ENCODE data around the gene DKC1.

Gene DKC1

DNA sequence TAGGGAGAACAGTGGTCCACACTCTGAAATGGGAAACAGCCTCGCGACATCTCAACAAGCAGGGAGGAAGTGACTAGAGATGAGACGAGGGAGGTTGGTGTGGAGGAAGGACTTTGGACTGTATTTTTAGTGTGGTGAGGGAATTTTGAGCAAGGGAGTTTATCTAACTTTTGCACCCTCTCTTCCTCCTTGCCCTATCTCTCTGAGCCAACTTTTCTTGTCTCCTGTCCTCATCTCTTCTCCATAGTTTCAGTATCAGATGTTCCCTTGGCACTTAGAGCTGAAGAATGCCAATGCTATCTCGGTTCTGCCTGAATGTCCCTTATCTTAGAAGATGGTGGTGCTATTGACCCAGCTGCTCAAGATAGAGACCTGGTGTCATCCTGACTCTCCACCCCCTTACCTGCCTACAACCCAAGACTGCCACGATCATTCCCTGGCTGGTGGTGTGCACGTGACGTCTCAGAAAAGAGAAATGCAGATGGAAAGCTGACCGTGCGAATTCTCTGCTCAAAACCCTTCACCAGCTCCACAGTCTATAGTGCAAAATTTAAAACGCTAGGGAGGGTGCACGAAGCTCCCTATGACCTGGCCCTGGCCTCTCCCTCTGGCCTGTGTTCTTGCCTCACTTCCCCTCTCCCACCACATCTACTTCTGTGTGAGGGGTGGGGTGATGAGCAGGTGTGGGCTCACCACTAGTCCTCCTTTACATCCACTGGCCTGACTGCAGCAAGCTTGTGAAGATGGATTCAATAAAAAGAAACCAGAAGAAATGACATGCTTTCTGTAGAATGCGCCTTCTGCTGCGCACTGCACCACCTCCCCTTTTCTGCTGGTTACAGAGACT, 21.7 kb downstream of the DKC1 start:
- WGBS, 2 donors (ENCODE audit: extremely low coverage in 2 of 2, insufficient read length in 2 of 2, insufficient replicate concordance in 1 of 2), result no CpG with 5 or more reads among the region's 13 CpGs
- H3K4me3 ChIP-seq (ENCODE audit: low read length in 2 of 2), result no peak overlapping the region
- no peak overlapping the region for H4K8ac ChIP-seq (ENCODE audit: low read depth, low read length)
- H2AFZ ChIP-seq (ENCODE audit: low read length), result no peak overlapping the region
- H3K4ac ChIP-seq (ENCODE audit: low read length), result no peak overlapping the region
- no peak overlapping the region for H2BK12ac ChIP-seq (ENCODE audit: low read length)
- H3K4me1 ChIP-seq (ENCODE audit: control insufficient read depth in 2 of 2, insufficient read depth in 1 of 2, low read depth in 1 of 2, low read length in 2 of 2), result no peaks in the 10 kb centered on the region
- H4K91ac ChIP-seq (ENCODE audit: low read depth, low read length, poor library complexity), result no peak overlapping the region
- no peaks in the 10 kb centered on the region for H3K36me3 ChIP-seq (replicated peaks in 1 of 2; ENCODE audit: control insufficient read depth in 2 of 2, insufficient read depth in 2 of 2, low read length in 2 of 2)
- no peaks in the 10 kb centered on the region for H3K9me3 ChIP-seq (replicated peaks in 1 of 2; ENCODE audit: control insufficient read depth in 2 of 2, insufficient read depth in 1 of 2, low read depth in 1 of 2, low read length in 2 of 2)
- no peaks in the 10 kb centered on the region for H3K79me1 ChIP-seq (ENCODE audit: low read depth, low read length)
- H2BK120ac ChIP-seq (ENCODE audit: low read depth, low read length), result no peak overlapping the region
- H2BK5ac ChIP-seq (ENCODE audit: low read length), result no peak overlapping the region
- no peak overlapping the region for H3K23ac ChIP-seq (ENCODE audit: low read depth, low read length, poor library complexity)
- no peak overlapping the region for H2BK15ac ChIP-seq (ENCODE audit: low read length)
- H3K9ac ChIP-seq (ENCODE audit: low read depth, low read length, poor library complexity), result no peak overlapping the region
- H3K18ac ChIP-seq (ENCODE audit: low read length), result no peak overlapping the region
- H2AK5ac ChIP-seq (ENCODE audit: low read depth, low read length), result no peak overlapping the region
- H3K27ac ChIP-seq (replicated peaks; ENCODE audit: low read length), result no peak overlapping the region
- no peak overlapping the region for H3K4me2 ChIP-seq (ENCODE audit: insufficient read depth, low read length, poor library complexity, severe bottlenecking)
- no peak overlapping the region for H3K14ac ChIP-seq (ENCODE audit: low read length)
- DNase-seq (ENCODE audit: low spot score), result no peak
- H3K27me3 ChIP-seq (ENCODE audit: control insufficient read depth in 3 of 3, insufficient read depth in 3 of 3, low read depth in 1 of 3, low read length in 3 of 3), result peaks cover 0 to 59% (median 0%) of the 10 kb centered on the region in 3 experiments

DNA sequence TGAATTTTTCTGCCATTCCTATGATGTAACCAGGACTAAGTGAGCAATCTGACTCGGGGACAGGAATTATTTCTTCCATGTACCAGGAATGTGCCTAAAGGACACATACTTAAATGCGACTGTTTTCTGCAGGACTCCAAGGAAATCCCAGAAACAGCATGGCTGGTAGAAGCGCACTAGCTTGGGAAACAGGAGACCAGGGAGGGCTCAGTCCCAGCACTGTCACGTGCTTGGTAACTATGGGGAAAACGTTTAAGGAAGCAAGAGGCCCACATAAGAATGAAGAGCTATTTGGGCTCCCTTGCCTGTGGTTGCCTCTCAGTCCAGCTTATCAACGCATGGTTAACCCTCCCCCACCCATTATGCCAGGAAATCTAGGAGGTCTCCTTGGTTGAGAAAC, 23.1 kb downstream of the DKC1 start:
- Histone ChIP-seq H4K91ac (ENCODE audit: low read depth, low read length, poor library complexity) (no peak overlapping the region), H3K36me3 (replicated peaks in 1 of 2; ENCODE audit: control insufficient read depth in 2 of 2, insufficient read depth in 2 of 2, low read length in 2 of 2) (no peaks in the 10 kb centered on the region), H2BK15ac (ENCODE audit: low read length) (no peak overlapping the region), H4K8ac (ENCODE audit: low read depth, low read length) (no peak overlapping the region), H3K4me3 (ENCODE audit: low read length in 2 of 2) (no peak overlapping the region), H3K4me2 (ENCODE audit: insufficient read depth, low read length, poor library complexity, severe bottlenecking) (no peak overlapping the region), H2AK5ac (ENCODE audit: low read depth, low read length) (no peak overlapping the region), H2BK5ac (ENCODE audit: low read length) (no peak overlapping the region), H3K4ac (ENCODE audit: low read length) (no peak overlapping the region), H2BK12ac (ENCODE audit: low read length) (no peak overlapping the region), H2BK120ac (ENCODE audit: low read depth, low read length) (no peak overlapping the region), H3K79me1 (ENCODE audit: low read depth, low read length) (no peaks in the 10 kb centered on the region), H3K9ac (ENCODE audit: low read depth, low read length, poor library complexity) (no peak overlapping the region), H3K27me3 (ENCODE audit: control insufficient read depth in 3 of 3, insufficient read depth in 3 of 3, low read depth in 1 of 3, low read length in 3 of 3) (peaks cover 0 to 68% (median 0%) of the 10 kb centered on the region in 3 experiments), H3K4me1 (ENCODE audit: control insufficient read depth in 2 of 2, insufficient read depth in 1 of 2, low read depth in 1 of 2, low read length in 2 of 2) (no peaks in the 10 kb centered on the region), H3K27ac (replicated peaks; ENCODE audit: low read length) (no peak overlapping the region), H3K18ac (ENCODE audit: low read length) (no peak overlapping the region), H3K23ac (ENCODE audit: low read depth, low read length, poor library complexity) (no peak overlapping the region), H2AFZ (ENCODE audit: low read length) (no peak overlapping the region), H3K14ac (ENCODE audit: low read length) (no peak overlapping the region), H3K9me3 (replicated peaks in 1 of 2; ENCODE audit: control insufficient read depth in 2 of 2, insufficient read depth in 1 of 2, low read depth in 1 of 2, low read length in 2 of 2) (no peaks in the 10 kb centered on the region)
- WGBS, 2 donors (ENCODE audit: extremely low coverage in 2 of 2, insufficient read length in 2 of 2, insufficient replicate concordance in 1 of 2), result no CpG with 5 or more reads among the region's 6 CpGs
- DNase-seq (ENCODE audit: low spot score), result no peak

DNA sequence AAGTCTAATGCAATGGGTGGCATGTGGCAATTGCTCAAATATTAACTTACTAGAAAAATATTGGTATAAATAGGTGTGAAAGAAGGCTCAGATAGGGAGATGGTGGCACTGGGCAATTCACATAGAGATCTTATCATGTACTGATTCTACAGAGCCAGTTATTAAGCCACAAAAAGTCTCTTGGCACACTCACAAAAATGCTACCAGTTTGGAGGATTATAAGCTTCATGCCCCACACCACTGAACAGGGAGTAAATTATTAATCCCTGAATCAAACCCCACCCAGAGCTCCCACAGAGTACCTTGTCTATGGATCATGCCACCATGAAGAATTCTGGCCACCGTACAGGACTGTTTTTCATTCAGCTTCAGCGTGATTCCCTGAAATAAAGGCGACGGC, 28.8 kb downstream of the DKC1 start:
- Histone ChIP-seq H3K4me3 (ENCODE audit: low read length in 2 of 2) (no peak overlapping the region), H2AK5ac (ENCODE audit: low read depth, low read length) (no peak overlapping the region), H2BK15ac (ENCODE audit: low read length) (no peak overlapping the region), H3K9ac (ENCODE audit: low read depth, low read length, poor library complexity) (no peak overlapping the region), H4K8ac (ENCODE audit: low read depth, low read length) (no peak overlapping the region), H3K4me1 (ENCODE audit: control insufficient read depth in 2 of 2, insufficient read depth in 1 of 2, low read depth in 1 of 2, low read length in 2 of 2) (no peaks in the 10 kb centered on the region), H3K4me2 (ENCODE audit: insufficient read depth, low read length, poor library complexity, severe bottlenecking) (no peak overlapping the region), H3K36me3 (replicated peaks in 1 of 2; ENCODE audit: control insufficient read depth in 2 of 2, insufficient read depth in 2 of 2, low read length in 2 of 2) (no peaks in the 10 kb centered on the region), H3K79me1 (ENCODE audit: low read depth, low read length) (no peaks in the 10 kb centered on the region), H2BK120ac (ENCODE audit: low read depth, low read length) (no peak overlapping the region), H3K27me3 (ENCODE audit: control insufficient read depth in 3 of 3, insufficient read depth in 3 of 3, low read depth in 1 of 3, low read length in 3 of 3) (peaks cover 0 to 82% (median 1%) of the 10 kb centered on the region in 3 experiments), H2AFZ (ENCODE audit: low read length) (no peak overlapping the region), H2BK5ac (ENCODE audit: low read length) (no peak overlapping the region), H3K27ac (replicated peaks; ENCODE audit: low read length) (no peak overlapping the region), H3K18ac (ENCODE audit: low read length) (no peak overlapping the region), H3K14ac (ENCODE audit: low read length) (no peak overlapping the region), H4K91ac (ENCODE audit: low read depth, low read length, poor library complexity) (no peak overlapping the region), H3K9me3 (replicated peaks in 1 of 2; ENCODE audit: control insufficient read depth in 2 of 2, insufficient read depth in 1 of 2, low read depth in 1 of 2, low read length in 2 of 2) (no peaks in the 10 kb centered on the region), H3K23ac (ENCODE audit: low read depth, low read length, poor library complexity) (no peak overlapping the region), H2BK12ac (ENCODE audit: low read length) (no peak overlapping the region), H3K4ac (ENCODE audit: low read length) (no peak overlapping the region)
- DNase-seq (ENCODE audit: low spot score), result no peak
- WGBS, 2 donors (ENCODE audit: extremely low coverage in 2 of 2, insufficient read length in 2 of 2, insufficient replicate concordance in 1 of 2), result no CpG with 5 or more reads among the region's 4 CpGs

DNA sequence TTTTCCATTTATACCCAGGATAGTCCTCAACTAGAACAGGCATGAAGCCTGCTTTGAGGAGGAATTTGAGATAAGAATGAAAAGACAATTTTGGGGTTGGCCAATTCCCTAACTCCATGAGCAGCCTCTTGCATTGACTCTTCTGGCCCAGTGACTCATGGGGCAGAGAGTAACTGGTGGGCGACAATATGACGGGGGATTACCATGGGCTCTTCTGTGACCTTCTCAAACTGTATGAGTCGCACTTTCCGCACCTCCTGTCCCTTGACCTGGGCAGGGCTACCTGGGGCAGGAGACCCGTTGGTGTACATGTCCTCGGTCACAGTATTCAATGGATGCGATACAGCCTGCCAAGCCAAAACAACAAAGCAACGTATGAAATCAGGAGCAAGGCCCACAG, 29.3 kb downstream of the DKC1 start:
- Histone ChIP-seq H3K9me3 (replicated peaks in 1 of 2; ENCODE audit: control insufficient read depth in 2 of 2, insufficient read depth in 1 of 2, low read depth in 1 of 2, low read length in 2 of 2) (no peaks in the 10 kb centered on the region), H3K27ac (replicated peaks; ENCODE audit: low read length) (no peak overlapping the region), H2AFZ (ENCODE audit: low read length) (no peak overlapping the region), H3K18ac (ENCODE audit: low read length) (no peak overlapping the region), H4K8ac (ENCODE audit: low read depth, low read length) (no peak overlapping the region), H2BK120ac (ENCODE audit: low read depth, low read length) (no peak overlapping the region), H3K27me3 (ENCODE audit: control insufficient read depth in 3 of 3, insufficient read depth in 3 of 3, low read depth in 1 of 3, low read length in 3 of 3) (peaks cover 0 to 87% (median 1%) of the 10 kb centered on the region in 3 experiments), H3K23ac (ENCODE audit: low read depth, low read length, poor library complexity) (no peak overlapping the region), H3K4ac (ENCODE audit: low read length) (no peak overlapping the region), H3K14ac (ENCODE audit: low read length) (no peak overlapping the region), H3K9ac (ENCODE audit: low read depth, low read length, poor library complexity) (no peak overlapping the region), H3K79me1 (ENCODE audit: low read depth, low read length) (no peaks in the 10 kb centered on the region), H3K4me3 (ENCODE audit: low read length in 2 of 2) (no peak overlapping the region), H3K4me2 (ENCODE audit: insufficient read depth, low read length, poor library complexity, severe bottlenecking) (no peak overlapping the region), H2BK12ac (ENCODE audit: low read length) (no peak overlapping the region), H2BK15ac (ENCODE audit: low read length) (no peak overlapping the region), H2AK5ac (ENCODE audit: low read depth, low read length) (no peak overlapping the region), H4K91ac (ENCODE audit: low read depth, low read length, poor library complexity) (no peak overlapping the region), H2BK5ac (ENCODE audit: low read length) (no peak overlapping the region), H3K36me3 (replicated peaks in 1 of 2; ENCODE audit: control insufficient read depth in 2 of 2, insufficient read depth in 2 of 2, low read length in 2 of 2) (no peaks in the 10 kb centered on the region), H3K4me1 (ENCODE audit: control insufficient read depth in 2 of 2, insufficient read depth in 1 of 2, low read depth in 1 of 2, low read length in 2 of 2) (no peaks in the 10 kb centered on the region)
- no peak for DNase-seq (ENCODE audit: low spot score)
- no CpG with 5 or more reads among the region's 8 CpGs for WGBS, 2 donors (ENCODE audit: extremely low coverage in 2 of 2, insufficient read length in 2 of 2, insufficient replicate concordance in 1 of 2)
